Activated B cell treated with CpG ODN at 0.5 μM for 24 hours (primary cell): ENCODE measurements around the gene UST. TPM values are rescaled to one million over a fixed set of nuclear protein-coding genes. Genes with fewer than 3 reads are reported as not detected.
"Not testable (repeated sequence)": the region's sequence is repeated elsewhere in the genome, so short reads cannot be mapped to it uniquely, and the experiment has no call there.

Experiments
- ATAC-seq: fragments of 200-7000 bp; cut with Tn5 transposase; one replicate; pipeline ENCODE4 v1.10.0; 2021; ENCODE audit warnings: low read depth, mild to moderate bottlenecking, moderate library complexity
- CTCF ChIA-PET: fragments of 350-600 bp; sonication (Branson Sonifier 250); formaldehyde crosslinking; loops from one replicate; lab custom pipeline; 2021; ENCODE audit warnings: antibody characterized with exemption; lab: Charles Lee
- POLR2A ChIA-PET: fragments of 350-600 bp; sonication (Branson Sonifier 250); formaldehyde crosslinking; loops from one replicate; lab custom pipeline; 2021; ENCODE audit warnings: antibody characterized with exemption; lab: Charles Lee
- DNase-seq: peaks from one replicate; pipeline ENCODE4 v3.0.0; 2022
- H3K27ac Mint-ChIP-seq: one replicate; pipeline ENCODE4 v1.8.0; 2020; ENCODE audit warnings: mixed read lengths
- H3K27me3 Mint-ChIP-seq: one replicate; pipeline ENCODE4 v1.8.0; 2021; ENCODE audit warnings: mixed read lengths
- H3K36me3 Mint-ChIP-seq: one replicate; pipeline ENCODE4 v1.8.0; 2021; ENCODE audit warnings: low read depth, mixed read lengths
- H3K4me1 Mint-ChIP-seq: one replicate; pipeline ENCODE4 v1.8.0; 2021; ENCODE audit warnings: mixed read lengths
- H3K4me3 Mint-ChIP-seq: one replicate; pipeline ENCODE4 v1.8.0; 2020; ENCODE audit warnings: mild to moderate bottlenecking, mixed read lengths
- H3K9me3 Mint-ChIP-seq: one replicate; pipeline ENCODE4 v1.8.0; 2020; ENCODE audit warnings: mixed read lengths
- intact Hi-C: fragments of 100-400 bp; cut with micrococcal nuclease; formaldehyde crosslinking; loops from one replicate; pipeline ENCODE4 v1.15.1; 2024
- total RNA-seq: library from RNA; stranded (reverse); gene quantifications from 2 replicates; pipeline ENCODE4 v1.2.3, GENCODE V29; 2022
- TF ChIP-seq, protein P1 (sequence below): fragments of 200-600 bp; IDR thresholded peaks from one replicate; pipeline ENCODE4 v1.8.0; 2022; ENCODE audit warnings: antibody characterized with exemption, mild to moderate bottlenecking

UST gene
- total RNA-seq, 1 donor from 2014 or later = 18.1 TPM

DNA sequence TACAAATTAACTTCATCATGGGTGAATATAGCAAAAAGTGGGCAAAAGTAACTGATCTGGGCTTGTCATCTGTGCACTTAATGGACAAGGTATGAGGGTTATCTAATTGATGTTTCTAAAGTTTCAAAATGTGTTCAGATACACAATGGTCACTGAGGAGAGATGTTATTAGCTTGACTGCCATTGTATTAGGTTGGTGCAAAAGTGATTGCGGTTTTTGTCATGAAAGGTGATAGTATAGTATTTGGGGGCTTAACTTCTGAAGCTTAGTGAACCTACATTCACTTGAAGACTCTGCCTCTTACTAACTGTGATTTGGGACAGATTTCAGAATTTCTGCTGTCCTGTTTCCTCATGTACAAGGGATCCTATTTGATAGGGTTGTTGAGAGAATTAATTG, 159.6 kb downstream of the UST start:
- ChIA-PET CTCF (no interaction called here), POLR2A (no interaction called here)
- DNase-seq (no peak), ATAC-seq (no peak)
- Mint-ChIP-seq H3K9me3 (no peaks in the 10 kb centered on the region), H3K36me3 (peaks cover 2% of the 10 kb centered on the region), H3K4me1 (peaks cover 10% of the 10 kb centered on the region), H3K4me3 (no peak overlapping the region), H3K27me3 (no peaks in the 10 kb centered on the region), H3K27ac (no peak overlapping the region)
- TF ChIP-seq, protein P1, sequence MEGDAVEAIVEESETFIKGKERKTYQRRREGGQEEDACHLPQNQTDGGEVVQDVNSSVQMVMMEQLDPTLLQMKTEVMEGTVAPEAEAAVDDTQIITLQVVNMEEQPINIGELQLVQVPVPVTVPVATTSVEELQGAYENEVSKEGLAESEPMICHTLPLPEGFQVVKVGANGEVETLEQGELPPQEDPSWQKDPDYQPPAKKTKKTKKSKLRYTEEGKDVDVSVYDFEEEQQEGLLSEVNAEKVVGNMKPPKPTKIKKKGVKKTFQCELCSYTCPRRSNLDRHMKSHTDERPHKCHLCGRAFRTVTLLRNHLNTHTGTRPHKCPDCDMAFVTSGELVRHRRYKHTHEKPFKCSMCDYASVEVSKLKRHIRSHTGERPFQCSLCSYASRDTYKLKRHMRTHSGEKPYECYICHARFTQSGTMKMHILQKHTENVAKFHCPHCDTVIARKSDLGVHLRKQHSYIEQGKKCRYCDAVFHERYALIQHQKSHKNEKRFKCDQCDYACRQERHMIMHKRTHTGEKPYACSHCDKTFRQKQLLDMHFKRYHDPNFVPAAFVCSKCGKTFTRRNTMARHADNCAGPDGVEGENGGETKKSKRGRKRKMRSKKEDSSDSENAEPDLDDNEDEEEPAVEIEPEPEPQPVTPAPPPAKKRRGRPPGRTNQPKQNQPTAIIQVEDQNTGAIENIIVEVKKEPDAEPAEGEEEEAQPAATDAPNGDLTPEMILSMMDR = no peak
- intact Hi-C loops = no loop called here

DNA sequence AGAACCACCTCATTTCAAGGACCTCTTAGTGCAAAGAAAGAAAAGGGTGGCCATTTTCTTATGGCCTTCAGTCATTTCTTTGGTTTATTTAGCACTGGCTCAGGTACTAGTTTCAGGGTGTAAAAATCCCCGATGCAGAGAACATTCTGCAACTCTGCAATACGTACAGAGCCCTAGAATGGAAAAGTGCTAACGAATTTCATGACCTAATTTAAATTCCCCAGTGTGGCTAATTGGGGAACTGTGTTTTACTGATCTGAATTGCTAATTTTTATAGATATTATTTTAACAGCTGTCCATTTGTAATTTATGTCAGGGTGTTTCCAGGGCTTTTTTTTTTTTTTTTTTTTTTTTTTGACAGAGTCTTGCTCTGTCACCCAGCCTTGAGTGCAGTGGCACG, 160.7 kb downstream of the UST start:
- DNase-seq = no peak
- Mint-ChIP-seq H3K27me3 (no peaks in the 10 kb centered on the region), H3K27ac (peak overlapping the region; percentile 53), H3K9me3 (no peaks in the 10 kb centered on the region), H3K4me1 (peaks cover 13% of the 10 kb centered on the region), H3K4me3 (no peak overlapping the region), H3K36me3 (peaks cover 2% of the 10 kb centered on the region)
- ChIA-PET POLR2A (interaction anchor here (0.6 to 0.7 kb wide), 2 partner anchors 107 to 275 kb away, joined by 5 to 6 read pairs; no protein-coding TSS in a partner anchor), CTCF (interaction anchor here (1.0 kb wide), 1 partner anchor 113 kb away, joined by 8 read pairs; no protein-coding TSS in a partner anchor)
- TF ChIP-seq, protein P1 = no peak
- intact Hi-C loops = loop anchor here (1.0 kb wide), 1 partner anchor 40 kb away; no protein-coding TSS in a partner anchor
- ATAC-seq = peak; percentile 92

DNA sequence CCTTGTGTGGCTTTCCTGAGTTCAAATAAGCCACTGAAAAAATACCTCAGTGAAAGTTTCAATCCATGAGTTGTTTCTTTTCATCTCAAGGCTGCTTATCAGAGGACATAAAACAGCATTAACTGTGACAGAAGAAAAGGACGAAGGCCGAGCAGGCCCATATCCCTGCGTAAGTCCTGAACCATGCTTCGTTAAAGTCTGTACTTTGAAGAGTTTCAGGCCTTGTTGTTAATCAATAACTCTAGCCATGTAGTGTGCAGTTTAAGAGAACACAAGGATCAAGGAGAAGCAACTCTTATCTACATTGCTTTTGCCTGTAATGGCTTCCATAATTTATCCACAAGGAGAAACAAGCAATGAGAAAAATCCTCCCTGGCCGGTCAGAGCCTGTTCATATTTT, 165.4 kb downstream of the UST start:
- DNase-seq = no peak
- intact Hi-C loops = no loop called here
- Mint-ChIP-seq H3K36me3 (peaks cover 1% of the 10 kb centered on the region), H3K27ac (no peak overlapping the region), H3K9me3 (no peaks in the 10 kb centered on the region), H3K4me3 (no peak overlapping the region), H3K27me3 (no peaks in the 10 kb centered on the region), H3K4me1 (peaks cover 6% of the 10 kb centered on the region)
- no peak for ATAC-seq
- TF ChIP-seq, protein P1 = no peak
- ChIA-PET CTCF (no interaction called here), POLR2A (no interaction called here)

DNA sequence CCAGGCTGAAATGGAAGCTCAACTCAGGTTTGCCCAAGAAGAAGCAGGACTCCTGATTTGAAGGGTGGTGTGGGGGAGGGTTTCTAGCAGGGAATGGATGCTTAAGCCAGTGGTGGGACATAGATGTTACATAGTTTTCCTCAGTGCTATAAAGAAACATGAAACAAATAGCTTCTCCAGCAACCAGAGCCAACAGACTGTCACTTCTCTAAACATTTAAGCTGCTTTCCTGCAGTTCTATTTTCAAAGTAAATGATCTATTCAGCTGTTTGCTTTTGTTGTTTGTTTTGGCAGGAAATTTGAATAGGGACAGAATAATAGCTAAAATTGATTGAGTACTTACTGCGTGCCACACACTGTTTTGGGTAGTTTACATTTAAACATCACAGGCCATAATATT, 169.0 kb downstream of the UST start:
- ATAC-seq (no peak), DNase-seq (no peak)
- Mint-ChIP-seq H3K4me1 (peaks cover 9% of the 10 kb centered on the region), H3K4me3 (no peak overlapping the region), H3K27ac (no peak overlapping the region), H3K36me3 (peaks cover 14% of the 10 kb centered on the region), H3K27me3 (no peaks in the 10 kb centered on the region), H3K9me3 (peaks cover 6% of the 10 kb centered on the region)
- intact Hi-C loops = no loop called here
- ChIA-PET POLR2A (interaction anchor here (0.9 kb wide), 1 partner anchor 155 kb away, joined by 4 read pairs; no protein-coding TSS in a partner anchor), CTCF (no interaction called here)
- TF ChIP-seq, protein P1 = no peak

DNA sequence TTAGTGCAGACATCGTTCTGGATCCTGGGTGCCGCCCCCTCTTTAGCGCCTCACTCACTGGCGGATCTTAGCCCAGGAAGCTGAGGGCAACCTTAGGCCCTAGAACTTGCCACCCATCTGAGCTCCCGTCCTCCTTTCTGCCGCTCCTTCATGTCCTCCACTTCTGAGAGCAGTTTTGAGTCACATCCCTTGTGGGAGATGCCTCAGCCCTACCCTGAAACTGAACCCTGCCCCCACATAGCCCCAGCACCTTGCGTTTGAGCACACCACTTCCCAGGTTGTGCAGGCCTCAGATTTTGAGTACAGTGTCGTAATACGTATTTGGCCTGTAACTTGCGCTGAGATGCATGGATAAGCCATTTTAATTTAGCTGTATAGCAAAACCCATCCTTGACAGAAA, 169.7 kb downstream of the UST start:
- DNase-seq, H3K4me3 Mint-ChIP-seq, H3K27ac Mint-ChIP-seq, H3K27me3 Mint-ChIP-seq, H3K9me3 Mint-ChIP-seq, H3K4me1 Mint-ChIP-seq, intact Hi-C loops, ATAC-seq, CTCF ChIA-PET: not testable (repeated sequence)
- H3K36me3 Mint-ChIP-seq = peaks cover 14% of the 10 kb centered on the region
- POLR2A ChIA-PET = interaction anchor here (0.9 kb wide), 1 partner anchor 156 kb away, joined by 4 read pairs; no protein-coding TSS in a partner anchor
